Duodenal mucosa (tissue), 2 donors: Measurements from ENCODE around the gene GUK1.

Experiments used
- H3K27ac ChIP-seq: one replicate; pipeline ENCODE4 v1.7.0; 2013; ENCODE audit warnings: low read depth, low read length
- H3K27me3 ChIP-seq, 2 donors: one replicate each; pipeline ENCODE4 v1.7.0; 2013; ENCODE audit warnings: low read length in 2 of 2, control low read depth in 1 of 2; ENCODE audit not compliant: insufficient read depth in 2 of 2, control insufficient read depth in 1 of 2
- H3K36me3 ChIP-seq, 2 donors: one replicate each; pipeline ENCODE4 v1.7.0; 2013; ENCODE audit warnings: low read length in 2 of 2, control low read depth in 1 of 2; ENCODE audit not compliant: insufficient read depth in 2 of 2, control insufficient read depth in 1 of 2
- H3K4me1 ChIP-seq, 2 donors: one replicate each; pipeline ENCODE4 v1.7.0; 2013; ENCODE audit warnings: low read length in 2 of 2, control low read depth in 1 of 2; ENCODE audit not compliant: insufficient read depth in 2 of 2, control insufficient read depth in 1 of 2
- H3K4me3 ChIP-seq, 2 donors: one replicate each; pipeline ENCODE4 v1.7.0; 2013; ENCODE audit warnings: low read length in 2 of 2, low read depth in 1 of 2
- H3K9ac ChIP-seq, 2 donors: one replicate each; pipeline ENCODE4 v1.7.0; 2013; ENCODE audit warnings: low read length in 2 of 2, low read depth in 1 of 2
- H3K9me3 ChIP-seq, 2 donors: one replicate each; pipeline ENCODE4 v1.7.0; 2013; ENCODE audit warnings: low read length in 2 of 2, control low read depth in 1 of 2; ENCODE audit not compliant: control insufficient read depth in 1 of 2

GUK1 gene

DNA sequence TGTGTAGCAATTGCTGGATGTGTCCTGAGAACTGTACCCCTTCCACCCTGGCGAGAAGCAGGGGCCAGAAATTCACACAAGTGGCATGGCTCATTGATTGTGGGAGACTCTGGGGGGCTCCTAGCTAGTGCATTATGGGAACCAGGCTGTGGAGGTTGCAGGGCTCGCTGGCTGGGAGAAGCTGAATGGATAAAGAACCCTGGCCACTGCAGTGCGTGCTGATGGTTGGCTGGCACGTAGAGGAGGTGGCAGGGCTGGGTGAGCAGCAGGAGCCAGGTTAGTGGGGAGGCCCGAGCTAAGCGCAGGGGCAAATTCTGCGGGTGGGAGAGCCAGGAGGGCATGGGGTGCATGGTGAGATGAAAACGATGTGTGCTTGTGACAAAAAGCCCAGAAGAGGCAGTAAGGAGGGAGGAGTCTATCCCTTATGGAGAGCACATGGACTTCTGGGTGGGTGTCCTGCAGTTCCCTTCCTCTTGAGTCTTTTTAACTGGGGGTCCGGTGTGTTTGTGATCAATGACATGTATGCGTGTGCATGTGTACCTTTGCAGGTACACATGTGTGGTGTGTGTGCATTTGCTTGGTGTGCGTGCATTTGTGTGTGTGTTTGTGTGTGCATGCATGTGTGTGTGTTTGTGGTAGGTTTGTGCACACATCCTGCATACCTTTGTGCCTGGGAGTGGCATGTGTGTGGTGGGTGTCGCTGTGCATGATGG is 3.6 kb downstream of the GUK1 start:
- H3K4me1 ChIP-seq, result peaks cover 36 to 37% of the 10 kb centered on the region in 2 donors
- no peak overlapping the region for H3K9ac ChIP-seq
- no peaks in the 10 kb centered on the region for H3K9me3 ChIP-seq
- H3K27ac ChIP-seq, result no peak overlapping the region
- no peak overlapping the region for H3K4me3 ChIP-seq
- peaks cover 8 to 37% of the 10 kb centered on the region in 2 donors for H3K36me3 ChIP-seq
- no peaks in the 10 kb centered on the region for H3K27me3 ChIP-seq

DNA sequence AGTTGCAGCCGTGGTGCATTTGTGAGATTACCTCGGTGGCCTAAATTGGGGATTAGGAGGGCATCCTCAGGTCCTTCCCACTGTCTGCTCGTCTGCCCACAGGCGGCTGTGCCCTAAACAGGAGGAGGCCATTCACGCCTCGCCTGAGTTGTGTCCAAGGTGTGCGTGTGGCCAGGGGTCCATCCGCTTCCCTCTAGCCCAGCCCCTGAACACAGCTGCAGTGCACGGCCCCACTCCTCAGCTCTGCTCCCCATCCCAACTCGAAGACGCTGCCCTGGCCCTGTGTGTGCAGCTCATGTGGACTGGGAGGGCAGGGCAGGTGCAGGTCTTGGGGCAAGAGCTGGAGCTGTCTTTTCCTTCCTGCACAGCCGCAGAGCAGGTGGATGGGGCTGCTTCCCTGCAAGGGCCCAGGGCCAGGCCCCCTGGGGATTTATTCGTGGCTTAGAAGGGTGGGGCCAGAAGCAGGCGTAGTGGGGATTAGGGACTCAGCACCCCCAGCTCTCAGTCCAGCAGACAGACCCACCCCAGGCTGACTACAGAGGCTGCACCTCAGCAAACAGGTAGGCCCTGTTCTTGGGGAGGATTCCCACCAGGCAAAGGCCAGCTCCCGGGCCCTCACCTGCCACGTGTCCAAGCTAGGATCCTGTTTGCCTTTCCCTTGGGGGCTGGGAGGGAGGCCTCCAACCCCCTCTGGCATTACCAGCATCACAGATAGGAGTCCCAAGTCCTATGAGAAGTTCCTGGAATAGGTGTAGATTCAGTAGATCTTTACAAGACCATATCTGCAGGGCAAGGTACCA is 4.3 kb downstream of the GUK1 start:
- Histone ChIP-seq H3K36me3 (peaks cover 8 to 41% of the 10 kb centered on the region in 2 donors), H3K27ac (no peak overlapping the region), H3K9me3 (no peaks in the 10 kb centered on the region), H3K9ac (no peak overlapping the region), H3K4me1 (peaks cover 36 to 37% of the 10 kb centered on the region in 2 donors), H3K4me3 (no peak overlapping the region), H3K27me3 (no peaks in the 10 kb centered on the region)

- no peak overlapping the region for H3K9ac ChIP-seq
- H3K27me3 ChIP-seq, result no peaks in the 10 kb centered on the region
- no peak overlapping the region for H3K4me3 ChIP-seq
- H3K9me3 ChIP-seq, result no peaks in the 10 kb centered on the region
- H3K27ac ChIP-seq, result no peak overlapping the region
- peaks cover 8 to 41% of the 10 kb centered on the region in 2 donors for H3K36me3 ChIP-seq
- H3K4me1 ChIP-seq, result peaks cover 36 to 37% of the 10 kb centered on the region in 2 donors
These were observed 4.9 kb downstream of the GUK1 start for GRCh38 chr1:228144993-228145343.

DNA sequence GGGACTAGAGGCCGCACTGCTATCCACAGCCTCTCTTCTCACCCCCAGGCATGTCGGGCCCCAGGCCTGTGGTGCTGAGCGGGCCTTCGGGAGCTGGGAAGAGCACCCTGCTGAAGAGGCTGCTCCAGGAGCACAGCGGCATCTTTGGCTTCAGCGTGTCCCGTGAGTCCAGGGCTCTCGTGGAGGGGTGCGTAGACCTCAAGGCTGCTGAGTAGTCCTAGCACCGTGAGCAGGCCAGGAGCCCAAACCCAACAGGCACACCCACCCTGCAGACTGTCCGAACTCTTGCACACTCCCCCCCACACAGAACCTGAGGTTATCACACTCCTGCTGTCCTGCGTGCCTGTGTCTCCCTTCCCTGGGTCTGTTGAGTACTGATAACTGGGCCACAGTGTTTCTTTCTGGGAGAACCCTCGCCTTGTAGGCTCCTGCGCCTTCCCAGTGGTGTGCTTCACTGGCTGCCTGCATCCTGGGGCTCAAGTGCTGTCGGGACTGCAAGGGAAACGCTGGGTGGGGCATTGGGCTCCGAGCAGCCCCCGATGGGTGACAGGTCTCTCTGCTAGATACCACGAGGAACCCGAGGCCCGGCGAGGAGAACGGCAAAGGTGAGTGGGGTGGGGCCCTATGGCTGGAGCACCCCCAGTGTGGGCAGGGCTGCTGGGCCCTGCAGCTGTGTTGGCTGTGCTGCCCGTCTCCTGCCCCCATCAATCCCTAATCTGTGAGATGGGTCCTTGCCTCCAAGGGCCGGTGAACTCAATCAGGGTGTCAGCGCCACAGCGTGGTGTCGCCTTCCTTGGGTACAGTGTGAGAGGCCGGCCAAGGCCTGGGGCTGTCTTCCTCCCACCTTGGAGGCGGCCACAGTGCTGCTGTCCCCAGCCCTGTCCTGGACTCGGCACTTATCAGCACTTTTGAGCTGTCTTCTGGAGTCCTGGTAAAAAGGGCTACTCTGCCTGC is 5.7 kb downstream of the GUK1 start:
- Histone ChIP-seq H3K4me1 (peaks cover 36 to 37% of the 10 kb centered on the region in 2 donors), H3K36me3 (peaks cover 8 to 41% of the 10 kb centered on the region in 2 donors), H3K4me3 (no peak overlapping the region), H3K27me3 (no peaks in the 10 kb centered on the region), H3K27ac (no peak overlapping the region), H3K9ac (no peak overlapping the region), H3K9me3 (no peaks in the 10 kb centered on the region)

DNA sequence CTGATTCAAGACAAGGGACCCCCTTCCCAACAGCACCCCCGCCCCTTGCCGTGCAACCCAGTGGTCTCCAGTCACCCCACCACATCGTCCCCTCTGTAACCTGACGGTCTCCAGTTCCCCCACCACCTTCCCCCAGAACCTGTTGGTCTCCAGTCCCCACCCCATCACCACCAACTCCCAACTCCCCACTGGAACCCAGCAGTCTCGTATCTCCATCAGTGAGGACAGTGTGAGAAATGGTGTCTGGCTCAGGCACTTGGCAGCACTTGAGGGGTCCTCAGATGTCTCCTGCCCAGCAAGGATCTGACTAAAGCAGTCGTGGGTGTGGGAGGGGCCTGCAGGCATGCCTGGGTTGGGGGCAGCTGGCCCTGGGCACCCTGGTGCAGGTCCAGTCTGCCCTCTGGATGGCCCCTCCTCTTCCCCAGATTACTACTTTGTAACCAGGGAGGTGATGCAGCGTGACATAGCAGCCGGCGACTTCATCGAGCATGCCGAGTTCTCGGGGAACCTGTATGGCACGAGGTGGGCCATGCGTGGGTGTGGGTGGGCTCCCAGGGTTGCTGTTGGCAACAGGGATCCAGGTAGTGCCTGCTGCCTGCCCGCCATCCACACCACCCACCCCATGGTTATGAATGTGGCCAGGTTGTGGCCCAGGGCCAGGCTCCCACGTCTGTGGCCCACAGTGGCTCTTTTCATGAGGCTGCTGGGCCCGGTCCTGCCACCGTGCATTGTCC is 6.5 kb downstream of the GUK1 start:
- no peak overlapping the region for H3K4me3 ChIP-seq
- H3K27me3 ChIP-seq, result no peaks in the 10 kb centered on the region
- no peak overlapping the region for H3K9ac ChIP-seq
- H3K9me3 ChIP-seq, result no peaks in the 10 kb centered on the region
- peaks cover 8 to 41% of the 10 kb centered on the region in 2 donors for H3K36me3 ChIP-seq
- H3K27ac ChIP-seq, result no peak overlapping the region
- peaks cover 29 to 41% of the 10 kb centered on the region in 2 donors for H3K4me1 ChIP-seq

DNA sequence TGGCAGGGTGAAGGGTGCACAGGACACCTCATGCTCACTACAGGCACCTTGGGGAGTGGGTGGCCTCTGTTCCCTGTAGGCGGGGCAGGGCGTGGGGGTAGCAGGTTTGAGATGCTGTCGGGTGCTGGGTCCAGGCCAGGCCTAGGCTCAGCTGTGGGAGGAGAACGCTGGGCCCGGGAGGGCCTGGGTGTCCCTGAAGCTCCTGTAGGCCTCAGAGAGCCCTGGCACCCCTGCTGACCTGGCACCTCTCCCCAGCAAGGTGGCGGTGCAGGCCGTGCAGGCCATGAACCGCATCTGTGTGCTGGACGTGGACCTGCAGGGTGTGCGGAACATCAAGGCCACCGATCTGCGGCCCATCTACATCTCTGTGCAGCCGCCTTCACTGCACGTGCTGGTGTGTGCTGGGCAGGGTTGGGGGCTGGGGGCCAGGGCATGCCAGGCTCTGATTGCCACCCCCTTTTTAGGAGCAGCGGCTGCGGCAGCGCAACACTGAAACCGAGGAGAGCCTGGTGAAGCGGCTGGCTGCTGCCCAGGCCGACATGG is 7.1 kb downstream of the GUK1 start:
- Histone ChIP-seq H3K4me3 (no peak overlapping the region), H3K9me3 (no peaks in the 10 kb centered on the region), H3K4me1 (peaks cover 23 to 35% of the 10 kb centered on the region in 2 donors), H3K27ac (no peak overlapping the region), H3K9ac (no peak overlapping the region), H3K27me3 (no peaks in the 10 kb centered on the region), H3K36me3 (peaks cover 8 to 41% of the 10 kb centered on the region in 2 donors)

DNA sequence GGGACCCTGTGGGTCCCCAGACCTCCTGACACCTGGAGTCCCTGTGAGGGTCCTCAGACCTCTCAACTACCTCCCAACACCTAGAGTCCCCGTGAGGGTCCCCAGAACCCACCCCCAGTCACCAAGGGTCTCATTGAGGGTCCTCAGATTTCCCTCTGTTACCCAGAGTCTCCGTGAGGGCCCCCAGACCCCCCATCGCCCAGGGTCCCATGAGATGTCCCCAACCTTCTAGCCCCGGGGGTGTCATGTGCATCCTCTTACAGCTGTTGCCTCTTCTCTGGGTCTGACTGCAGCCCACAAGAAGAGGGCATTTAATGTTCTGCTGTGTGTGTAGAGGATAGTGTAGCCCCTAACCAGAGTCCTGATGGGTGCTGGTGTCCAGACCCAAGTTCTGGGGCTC is 7.7 kb downstream of the GUK1 start:
- peaks cover 8 to 41% of the 10 kb centered on the region in 2 donors for H3K36me3 ChIP-seq
- no peak overlapping the region for H3K4me3 ChIP-seq
- H3K9me3 ChIP-seq, result no peaks in the 10 kb centered on the region
- no peak overlapping the region for H3K27ac ChIP-seq
- H3K9ac ChIP-seq, result no peak overlapping the region
- H3K27me3 ChIP-seq, result no peaks in the 10 kb centered on the region
- H3K4me1 ChIP-seq, result peaks cover 17 to 30% of the 10 kb centered on the region in 2 donors

DNA sequence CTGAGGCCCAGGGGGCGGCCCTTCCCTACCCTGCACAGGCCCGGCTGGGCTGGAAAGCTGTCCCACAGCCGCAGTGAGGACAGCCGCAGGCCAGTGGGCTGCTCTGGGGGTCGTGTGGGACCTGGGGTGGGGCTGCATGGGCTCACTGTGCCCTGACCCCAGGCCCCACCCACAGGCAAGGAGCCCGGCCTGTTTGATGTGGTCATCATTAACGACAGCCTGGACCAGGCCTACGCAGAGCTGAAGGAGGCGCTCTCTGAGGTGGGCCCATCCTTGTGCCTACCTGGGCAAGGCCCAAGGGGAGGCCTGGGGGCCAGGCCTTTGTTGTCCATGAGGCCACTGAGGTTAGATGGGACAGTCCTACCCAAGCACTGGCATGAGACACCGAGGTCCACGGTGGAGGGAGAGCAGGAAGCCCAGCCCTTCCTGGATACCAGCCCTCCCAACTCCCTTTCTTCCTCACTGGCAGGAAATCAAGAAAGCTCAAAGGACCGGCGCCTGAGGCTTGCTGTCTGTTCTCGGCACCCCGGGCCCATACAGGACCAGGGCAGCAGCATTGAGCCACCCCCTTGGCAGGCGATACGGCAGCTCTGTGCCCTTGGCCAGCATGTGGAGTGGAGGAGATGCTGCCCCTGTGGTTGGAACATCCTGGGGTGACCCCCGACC is 8.2 kb downstream of the GUK1 start:
- Histone ChIP-seq H3K27ac (no peak overlapping the region), H3K9me3 (no peaks in the 10 kb centered on the region), H3K4me1 (peaks cover 11 to 24% of the 10 kb centered on the region in 2 donors), H3K4me3 (no peak overlapping the region), H3K9ac (no peak overlapping the region), H3K27me3 (no peaks in the 10 kb centered on the region), H3K36me3 (peaks cover 8 to 41% of the 10 kb centered on the region in 2 donors)

- no peak overlapping the region for H3K9ac ChIP-seq
- no peaks in the 10 kb centered on the region for H3K9me3 ChIP-seq
- peaks cover 5 to 18% of the 10 kb centered on the region in 2 donors for H3K4me1 ChIP-seq
- no peaks in the 10 kb centered on the region for H3K27me3 ChIP-seq
- peaks cover 8 to 40% of the 10 kb centered on the region in 2 donors for H3K36me3 ChIP-seq
- H3K4me3 ChIP-seq, result no peak overlapping the region
- peak overlapping the region; percentile 32 for H3K27ac ChIP-seq
These were observed 8.9 kb downstream of the GUK1 start for GRCh38 chr1:228148935-228149405.
